C4-2B (cell line): ENCODE results near the gene MAPKBP1.

ENCODE experiments used
- ZFX ChIP-seq: fragments of 450-650 bp; IDR thresholded peaks from 2 replicates; pipeline ENCODE4 v1.6.1; 2017
- TF ChIP-seq, protein P1 (sequence below): fragments of 450-650 bp; conservative IDR thresholded peaks from 2 replicates; pipeline ENCODE4 v1.5.1; 2017; ENCODE audit warnings: mild to moderate bottlenecking

DNA sequence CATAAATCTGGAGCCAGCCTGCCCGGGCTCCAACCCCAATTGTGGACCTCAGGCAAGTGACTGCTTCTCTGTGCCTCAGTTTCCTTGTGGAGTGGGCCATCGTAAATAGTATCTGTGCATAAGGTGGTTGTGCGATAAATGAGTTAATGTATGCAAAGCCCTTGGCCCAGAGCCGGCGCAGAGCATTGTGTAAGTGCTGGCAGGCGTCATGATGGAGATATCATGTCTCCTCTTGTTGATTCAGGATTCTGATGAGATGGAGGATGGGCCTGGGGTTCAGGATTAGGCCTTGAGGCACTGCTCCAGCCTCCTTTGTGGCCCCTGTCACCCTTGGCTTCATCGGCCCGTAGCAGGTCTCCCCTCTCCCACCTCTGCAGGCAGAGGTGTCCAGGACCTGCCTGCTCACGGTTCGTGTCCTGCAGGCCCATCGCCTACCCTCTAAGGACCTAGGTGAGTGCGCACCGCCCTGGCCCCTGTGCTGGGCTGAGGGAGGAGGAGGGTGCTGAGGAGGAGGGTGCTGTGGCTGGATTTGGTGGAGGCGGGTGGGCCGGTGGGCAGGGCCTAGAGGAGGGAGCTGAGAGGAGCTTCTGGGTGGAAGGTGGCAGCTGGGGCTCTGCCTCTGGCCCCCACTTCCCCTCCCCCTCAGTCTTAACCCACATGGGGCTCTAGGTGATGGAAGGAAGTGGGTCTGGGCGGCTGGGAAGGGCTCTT is 65.7 kb downstream of the MAPKBP1 start:
- TF ChIP-seq, protein P1, sequence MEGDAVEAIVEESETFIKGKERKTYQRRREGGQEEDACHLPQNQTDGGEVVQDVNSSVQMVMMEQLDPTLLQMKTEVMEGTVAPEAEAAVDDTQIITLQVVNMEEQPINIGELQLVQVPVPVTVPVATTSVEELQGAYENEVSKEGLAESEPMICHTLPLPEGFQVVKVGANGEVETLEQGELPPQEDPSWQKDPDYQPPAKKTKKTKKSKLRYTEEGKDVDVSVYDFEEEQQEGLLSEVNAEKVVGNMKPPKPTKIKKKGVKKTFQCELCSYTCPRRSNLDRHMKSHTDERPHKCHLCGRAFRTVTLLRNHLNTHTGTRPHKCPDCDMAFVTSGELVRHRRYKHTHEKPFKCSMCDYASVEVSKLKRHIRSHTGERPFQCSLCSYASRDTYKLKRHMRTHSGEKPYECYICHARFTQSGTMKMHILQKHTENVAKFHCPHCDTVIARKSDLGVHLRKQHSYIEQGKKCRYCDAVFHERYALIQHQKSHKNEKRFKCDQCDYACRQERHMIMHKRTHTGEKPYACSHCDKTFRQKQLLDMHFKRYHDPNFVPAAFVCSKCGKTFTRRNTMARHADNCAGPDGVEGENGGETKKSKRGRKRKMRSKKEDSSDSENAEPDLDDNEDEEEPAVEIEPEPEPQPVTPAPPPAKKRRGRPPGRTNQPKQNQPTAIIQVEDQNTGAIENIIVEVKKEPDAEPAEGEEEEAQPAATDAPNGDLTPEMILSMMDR, result no peak
- TF ChIP-seq ZFX, result no peak
